HEK293 (cell line): Measurements from ENCODE around the gene SLC5A12.

Experiments
- RBAK ChIP-seq: fragments of 450-650 bp; formaldehyde crosslinking; IDR thresholded peaks from 2 replicates; pipeline ENCODE4 v1.5.1; 2016; ENCODE audit warnings: missing biosample characterization, missing genetic modification characterization
- WT1 ChIP-seq: fragments of 450-650 bp; formaldehyde crosslinking; IDR thresholded peaks from 2 replicates; pipeline ENCODE4 v1.5.1; 2016; ENCODE audit warnings: missing biosample characterization, missing genetic modification characterization
- ZBTB7A ChIP-seq: fragments of 450-650 bp; formaldehyde crosslinking; IDR thresholded peaks from 2 replicates; pipeline ENCODE4 v1.5.1; 2016; ENCODE audit warnings: low read depth, missing biosample characterization, missing genetic modification characterization
- ZNF146 ChIP-seq: fragments of 450-650 bp; formaldehyde crosslinking; IDR thresholded peaks from 2 replicates; pipeline ENCODE4 v1.5.1; 2016; ENCODE audit warnings: missing biosample characterization, missing genetic modification characterization
- ZNF266 ChIP-seq: fragments of 450-650 bp; formaldehyde crosslinking; IDR thresholded peaks from 2 replicates; pipeline ENCODE4 v1.5.1; 2016; ENCODE audit warnings: missing biosample characterization, missing genetic modification characterization, low read depth
- ZNF518A ChIP-seq: fragments of 450-650 bp; formaldehyde crosslinking; conservative IDR thresholded peaks from 2 replicates; pipeline ENCODE4 v1.5.1; 2016; ENCODE audit warnings: low read depth, missing biosample characterization, missing genetic modification characterization
- ZNF549 ChIP-seq: fragments of 450-650 bp; IDR thresholded peaks from 2 replicates; pipeline ENCODE4 v1.5.1; 2018; ENCODE audit warnings: missing biosample characterization, missing genetic modification characterization, mild to moderate bottlenecking, inconsistent platforms, moderate library complexity
- ZNF571 ChIP-seq: fragments of 450-650 bp; formaldehyde crosslinking; IDR thresholded peaks from 2 replicates; pipeline ENCODE4 v1.5.0; 2017; ENCODE audit warnings: missing biosample characterization, missing genetic modification characterization
- ZNF707 ChIP-seq: fragments of 450-650 bp; formaldehyde crosslinking; IDR thresholded peaks from 2 replicates; pipeline ENCODE4 v1.5.1; 2016; ENCODE audit warnings: missing biosample characterization, missing genetic modification characterization
- TF ChIP-seq, protein P1 (sequence below): fragments of 450-650 bp; formaldehyde crosslinking; IDR thresholded peaks from 2 replicates; pipeline ENCODE4 v1.5.1; 2016; ENCODE audit warnings: missing biosample characterization, missing genetic modification characterization
- TF ChIP-seq, protein P2 (sequence below): fragments of 450-650 bp; formaldehyde crosslinking; IDR thresholded peaks from 2 replicates; pipeline ENCODE4 v1.5.1; 2016; ENCODE audit warnings: missing biosample characterization, missing genetic modification characterization
- TF ChIP-seq, protein P3 (sequence below): fragments of 450-650 bp; formaldehyde crosslinking; IDR thresholded peaks from 2 replicates; pipeline ENCODE4 v1.5.1; 2016; ENCODE audit warnings: missing biosample characterization, missing genetic modification characterization, low read depth

GRCh38 chr11:26730414-26731083 is 8.7 kb upstream of the SLC5A12 start:
- no peak for TF ChIP-seq ZBTB7A
- TF ChIP-seq WT1 (tag by site-specific recombination) = no peak
- TF ChIP-seq, protein P1, sequence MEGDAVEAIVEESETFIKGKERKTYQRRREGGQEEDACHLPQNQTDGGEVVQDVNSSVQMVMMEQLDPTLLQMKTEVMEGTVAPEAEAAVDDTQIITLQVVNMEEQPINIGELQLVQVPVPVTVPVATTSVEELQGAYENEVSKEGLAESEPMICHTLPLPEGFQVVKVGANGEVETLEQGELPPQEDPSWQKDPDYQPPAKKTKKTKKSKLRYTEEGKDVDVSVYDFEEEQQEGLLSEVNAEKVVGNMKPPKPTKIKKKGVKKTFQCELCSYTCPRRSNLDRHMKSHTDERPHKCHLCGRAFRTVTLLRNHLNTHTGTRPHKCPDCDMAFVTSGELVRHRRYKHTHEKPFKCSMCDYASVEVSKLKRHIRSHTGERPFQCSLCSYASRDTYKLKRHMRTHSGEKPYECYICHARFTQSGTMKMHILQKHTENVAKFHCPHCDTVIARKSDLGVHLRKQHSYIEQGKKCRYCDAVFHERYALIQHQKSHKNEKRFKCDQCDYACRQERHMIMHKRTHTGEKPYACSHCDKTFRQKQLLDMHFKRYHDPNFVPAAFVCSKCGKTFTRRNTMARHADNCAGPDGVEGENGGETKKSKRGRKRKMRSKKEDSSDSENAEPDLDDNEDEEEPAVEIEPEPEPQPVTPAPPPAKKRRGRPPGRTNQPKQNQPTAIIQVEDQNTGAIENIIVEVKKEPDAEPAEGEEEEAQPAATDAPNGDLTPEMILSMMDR = no peak
- no peak for TF ChIP-seq RBAK
- no peak for TF ChIP-seq ZNF707
- no peak for TF ChIP-seq ZNF146 (tag by site-specific recombination)
- no peak for TF ChIP-seq ZNF266 (tag by site-specific recombination)
- TF ChIP-seq, protein P2, sequence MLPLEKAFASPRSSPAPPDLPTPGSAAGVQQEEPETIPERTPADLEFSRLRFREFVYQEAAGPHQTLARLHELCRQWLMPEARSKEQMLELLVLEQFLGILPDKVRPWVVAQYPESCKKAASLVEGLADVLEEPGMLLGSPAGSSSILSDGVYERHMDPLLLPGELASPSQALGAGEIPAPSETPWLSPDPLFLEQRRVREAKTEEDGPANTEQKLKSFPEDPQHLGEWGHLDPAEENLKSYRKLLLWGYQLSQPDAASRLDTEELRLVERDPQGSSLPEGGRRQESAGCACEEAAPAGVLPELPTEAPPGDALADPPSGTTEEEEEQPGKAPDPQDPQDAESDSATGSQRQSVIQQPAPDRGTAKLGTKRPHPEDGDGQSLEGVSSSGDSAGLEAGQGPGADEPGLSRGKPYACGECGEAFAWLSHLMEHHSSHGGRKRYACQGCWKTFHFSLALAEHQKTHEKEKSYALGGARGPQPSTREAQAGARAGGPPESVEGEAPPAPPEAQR (tag by site-specific recombination) = no peak
- no peak for TF ChIP-seq ZNF518A (tag by site-specific recombination)
- no peak for TF ChIP-seq ZNF549 (tag by site-specific recombination)
- TF ChIP-seq ZNF571 (tag by site-specific recombination) = no peak
- TF ChIP-seq, protein P3, sequence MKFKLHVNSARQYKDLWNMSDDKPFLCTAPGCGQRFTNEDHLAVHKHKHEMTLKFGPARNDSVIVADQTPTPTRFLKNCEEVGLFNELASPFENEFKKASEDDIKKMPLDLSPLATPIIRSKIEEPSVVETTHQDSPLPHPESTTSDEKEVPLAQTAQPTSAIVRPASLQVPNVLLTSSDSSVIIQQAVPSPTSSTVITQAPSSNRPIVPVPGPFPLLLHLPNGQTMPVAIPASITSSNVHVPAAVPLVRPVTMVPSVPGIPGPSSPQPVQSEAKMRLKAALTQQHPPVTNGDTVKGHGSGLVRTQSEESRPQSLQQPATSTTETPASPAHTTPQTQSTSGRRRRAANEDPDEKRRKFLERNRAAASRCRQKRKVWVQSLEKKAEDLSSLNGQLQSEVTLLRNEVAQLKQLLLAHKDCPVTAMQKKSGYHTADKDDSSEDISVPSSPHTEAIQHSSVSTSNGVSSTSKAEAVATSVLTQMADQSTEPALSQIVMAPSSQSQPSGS (tag by site-specific recombination) = peak; percentile 82
